AG09319 (cell line): ENCODE measurements around the gene MYPOP.

ENCODE experiments used
- DNase-seq: peaks from one replicate; pipeline ENCODE4 v3.0.0-alpha.2; 2010; ENCODE audit warnings: low read depth; ENCODE audit errors: extremely low read depth
- TF ChIP-seq, protein P1 (sequence below): IDR thresholded peaks from 2 replicates; pipeline ENCODE4 v1.5.1; 2011; ENCODE audit warnings: low read depth, mild to moderate bottlenecking, inconsistent platforms, low read length, moderate library complexity

The MYPOP gene

DNA sequence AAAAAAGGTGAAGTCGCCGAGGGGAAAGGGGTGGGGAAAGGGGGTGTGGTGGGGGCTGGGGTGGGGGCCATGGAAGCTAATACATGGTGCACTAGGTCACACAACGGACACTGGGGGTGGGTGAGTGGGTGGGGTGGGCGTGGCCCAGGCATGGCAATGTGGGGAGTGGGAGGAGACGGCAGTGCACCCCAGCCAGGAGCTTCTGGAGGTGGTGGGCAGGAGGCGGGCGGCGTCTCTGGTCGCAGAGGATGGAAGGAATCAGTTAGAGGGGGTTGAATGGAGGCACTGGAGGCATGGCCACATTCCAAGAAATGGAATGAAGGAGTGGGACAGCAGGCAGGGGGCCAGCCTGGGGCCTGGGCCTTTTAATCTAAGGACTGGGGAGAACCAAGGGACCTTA, 31.3 kb upstream of the MYPOP start:
- TF ChIP-seq, protein P1, sequence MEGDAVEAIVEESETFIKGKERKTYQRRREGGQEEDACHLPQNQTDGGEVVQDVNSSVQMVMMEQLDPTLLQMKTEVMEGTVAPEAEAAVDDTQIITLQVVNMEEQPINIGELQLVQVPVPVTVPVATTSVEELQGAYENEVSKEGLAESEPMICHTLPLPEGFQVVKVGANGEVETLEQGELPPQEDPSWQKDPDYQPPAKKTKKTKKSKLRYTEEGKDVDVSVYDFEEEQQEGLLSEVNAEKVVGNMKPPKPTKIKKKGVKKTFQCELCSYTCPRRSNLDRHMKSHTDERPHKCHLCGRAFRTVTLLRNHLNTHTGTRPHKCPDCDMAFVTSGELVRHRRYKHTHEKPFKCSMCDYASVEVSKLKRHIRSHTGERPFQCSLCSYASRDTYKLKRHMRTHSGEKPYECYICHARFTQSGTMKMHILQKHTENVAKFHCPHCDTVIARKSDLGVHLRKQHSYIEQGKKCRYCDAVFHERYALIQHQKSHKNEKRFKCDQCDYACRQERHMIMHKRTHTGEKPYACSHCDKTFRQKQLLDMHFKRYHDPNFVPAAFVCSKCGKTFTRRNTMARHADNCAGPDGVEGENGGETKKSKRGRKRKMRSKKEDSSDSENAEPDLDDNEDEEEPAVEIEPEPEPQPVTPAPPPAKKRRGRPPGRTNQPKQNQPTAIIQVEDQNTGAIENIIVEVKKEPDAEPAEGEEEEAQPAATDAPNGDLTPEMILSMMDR: no peak
- no peak for DNase-seq

DNA sequence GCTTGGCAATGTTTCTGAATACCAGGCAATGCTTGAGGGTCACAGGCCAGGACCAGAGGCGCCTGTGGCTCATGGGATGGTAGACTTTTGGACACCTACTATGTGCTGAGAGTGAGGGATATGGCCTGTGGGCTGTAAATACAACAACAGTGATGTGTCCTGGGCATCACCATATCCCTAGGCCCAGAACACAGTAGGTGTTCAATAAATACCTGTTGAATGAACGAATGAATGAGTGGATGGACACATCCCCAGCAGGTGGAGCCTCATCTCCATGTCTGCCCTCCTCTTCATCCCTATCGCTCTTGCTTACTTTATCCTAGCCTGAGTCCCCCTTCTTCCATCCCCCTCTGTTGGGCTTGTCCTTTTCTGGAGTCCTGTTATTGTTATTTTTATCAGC, 28.6 kb upstream of the MYPOP start:
- TF ChIP-seq, protein P1: no peak
- no peak for DNase-seq

DNA sequence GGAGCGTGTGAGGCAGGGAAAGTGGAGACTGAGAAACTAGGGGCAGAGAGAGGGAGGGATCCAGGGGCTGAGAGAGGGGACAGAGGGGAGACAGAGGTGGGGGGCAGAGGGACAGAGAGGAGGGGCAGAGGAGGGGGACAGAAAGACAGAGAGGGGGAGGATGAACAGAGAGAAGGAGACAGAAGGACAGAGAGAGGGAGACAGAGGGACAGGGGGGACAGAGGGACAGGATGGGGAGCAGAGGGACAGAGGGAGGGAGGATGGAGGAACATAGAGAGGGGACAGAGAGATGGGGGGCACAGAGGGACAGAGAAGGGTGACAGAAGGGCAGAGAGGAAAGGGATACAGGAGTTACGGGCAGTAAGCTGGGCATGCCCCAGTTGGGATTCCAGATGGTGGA, 26.8 kb upstream of the MYPOP start:
- DNase-seq: no peak
- TF ChIP-seq, protein P1: no peak

DNA sequence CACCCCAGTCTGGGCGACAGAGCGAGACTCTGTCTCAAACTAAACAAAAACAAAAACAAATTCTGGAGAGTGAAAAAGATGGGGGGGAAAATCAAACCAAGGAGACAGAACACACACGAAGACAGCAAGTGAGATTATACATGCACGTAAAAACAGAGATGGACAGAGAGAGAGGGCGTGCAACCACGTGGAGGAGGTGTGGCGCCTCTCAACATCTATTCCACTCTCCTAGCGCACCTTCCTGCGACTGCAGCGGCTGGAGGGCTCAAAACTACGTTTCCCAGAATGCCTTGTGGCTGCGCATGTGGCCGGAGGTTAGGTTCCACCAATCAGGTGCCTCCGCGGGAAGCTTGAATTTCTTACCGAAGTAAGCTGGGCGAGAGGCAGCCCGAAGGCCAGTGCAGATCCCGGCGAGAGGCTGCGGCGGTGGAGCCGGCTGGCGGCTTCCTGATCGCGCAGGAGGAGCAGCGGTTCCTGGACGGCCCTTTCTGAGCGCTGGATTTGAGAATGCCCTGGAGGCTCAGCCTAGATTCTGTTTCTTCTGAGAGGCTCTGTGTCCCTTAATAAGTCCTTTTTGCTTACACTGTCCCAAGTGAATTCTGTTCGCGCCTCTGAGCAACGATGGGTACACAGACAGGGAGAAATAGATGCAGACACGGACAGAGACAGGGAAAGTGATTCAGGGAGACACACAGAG, 25.3 kb upstream of the MYPOP start:
- peak; percentile 51 for DNase-seq
- TF ChIP-seq, protein P1: no peak

DNA sequence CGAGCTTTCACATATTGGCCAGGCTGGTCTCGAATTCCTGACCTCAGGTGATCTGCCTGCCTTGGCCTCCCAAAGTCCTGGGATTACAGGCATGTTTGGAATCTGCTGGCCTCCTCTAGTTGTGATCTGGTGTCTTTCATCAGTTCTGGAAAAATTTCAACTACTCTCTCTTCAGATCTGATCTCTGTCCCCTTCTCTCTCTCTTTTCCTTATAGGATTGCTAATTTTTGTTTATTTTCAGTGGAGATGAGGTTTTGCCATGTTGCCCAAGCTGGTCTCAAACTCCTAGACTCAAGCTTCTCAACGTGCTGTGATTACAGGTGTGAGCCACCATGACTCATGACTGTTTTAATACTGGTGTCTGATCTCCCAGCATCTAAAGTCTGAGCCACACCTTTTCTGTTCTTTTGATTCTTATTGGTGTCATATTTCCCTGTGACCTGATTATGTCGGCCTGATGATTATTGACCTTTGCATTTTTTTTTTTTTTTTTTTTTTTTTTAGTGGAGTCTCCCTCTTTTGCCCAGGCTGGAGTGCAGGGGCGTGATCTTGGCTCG, 22.6 kb upstream of the MYPOP start:
- no peak for DNase-seq
- TF ChIP-seq, protein P1: no peak

DNA sequence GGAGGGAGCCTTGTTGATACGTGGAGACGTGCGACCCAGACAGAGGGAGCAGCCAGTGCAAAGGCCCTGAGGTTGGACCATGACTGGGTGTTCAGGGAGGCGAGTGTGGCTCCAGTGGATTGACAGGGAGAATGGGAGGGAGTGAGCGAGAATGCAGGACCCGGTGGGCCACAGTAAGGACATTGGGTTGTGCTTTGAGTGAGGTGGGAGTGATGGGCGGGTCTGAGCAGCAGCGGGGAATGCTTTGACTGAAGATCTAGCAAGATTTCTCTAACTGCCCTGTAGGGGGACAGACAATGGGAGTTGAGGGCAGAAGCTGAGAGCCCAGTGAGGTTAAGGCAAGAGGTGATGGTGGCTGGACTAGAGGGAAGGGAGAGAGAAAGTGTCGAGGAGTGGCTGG, 19.9 kb upstream of the MYPOP start:
- TF ChIP-seq, protein P1: no peak; the same call in 1 of the 2 replicates
- DNase-seq: no peak

DNA sequence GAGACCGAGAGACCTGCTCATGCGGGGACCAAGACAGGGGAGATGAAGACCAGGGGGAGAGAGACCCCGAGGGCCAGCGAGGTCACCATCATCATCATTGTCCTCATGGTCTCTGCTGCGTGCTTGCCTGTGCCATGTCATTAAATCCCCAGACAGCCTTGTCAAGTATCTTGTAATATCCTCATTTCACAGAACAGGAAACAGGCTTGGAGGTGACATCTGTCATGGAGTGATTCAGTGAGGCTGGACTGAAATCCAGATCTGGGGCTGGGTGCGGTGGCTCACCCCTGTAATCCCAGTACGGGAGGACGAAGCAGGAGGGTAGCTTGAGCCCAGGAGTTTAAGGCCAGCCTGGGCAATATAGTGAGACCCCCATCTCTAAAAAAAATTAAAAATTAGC, 18.0 kb upstream of the MYPOP start:
- TF ChIP-seq, protein P1: no peak
- DNase-seq: no peak
